ENCODE results near the gene CAPG.
"Not testable (repeated sequence)": the region's sequence is repeated elsewhere in the genome, so short reads cannot be mapped to it uniquely, and the experiment has no call there.

The CAPG gene

GRCh38 chr2:85419009-85419675 is 9.0 kb upstream of the CAPG start:
- no peak for DNase-seq

GRCh38 chr2:85418132-85419008 is 8.2 kb upstream of the CAPG start, which contains the start of gene SH2D6:
Gene SH2D6 (plus strand): TSS chr2:85418714. CDS start chr2:85429466, 10,752 bp downstream.
- no peak for DNase-seq

GRCh38 chr2:85415980-85416650 is 5.9 kb upstream of the CAPG start:
- no peak for DNase-seq

- DNase-seq = no peak
These were observed 4.8 kb upstream of the CAPG start for GRCh38 chr2:85414761-85415553.

- DNase-seq = not testable (repeated sequence)
These were observed 4.2 kb upstream of the CAPG start for GRCh38 chr2:85414421-85414759.

- DNase-seq = no peak
These were observed 3.6 kb upstream of the CAPG start for GRCh38 chr2:85413592-85414420.

- DNase-seq = no peak
These were observed 1.2 kb upstream of the CAPG start for GRCh38 chr2:85411405-85411748.

GRCh38 chr2:85410584-85411404 is 628 bp upstream of the CAPG start:
- DNase-seq = no peak

GRCh38 chr2:85405201-85406059 is 4.7 kb downstream of the CAPG start:
- no peak for DNase-seq

- no peak for DNase-seq
These were observed 8.3 kb downstream of the CAPG start for GRCh38 chr2:85401844-85402243.

- no peak for DNase-seq
These were observed 8.7 kb downstream of the CAPG start for GRCh38 chr2:85401464-85401805.

- no peak for DNase-seq
These were observed 9.4 kb downstream of the CAPG start for GRCh38 chr2:85400541-85401463.

GRCh38 chr2:85400023-85400422 is 10.1 kb downstream of the CAPG start:
- no peak for DNase-seq

- DNase-seq = no peak
These were observed 11.0 kb downstream of the CAPG start for GRCh38 chr2:85399183-85399455.

- no peak for DNase-seq
These were observed 11.6 kb downstream of the CAPG start for GRCh38 chr2:85398426-85399182.

- DNase-seq = no peak
These were observed 12.2 kb downstream of the CAPG start for GRCh38 chr2:85397925-85398331.

GRCh38 chr2:85396531-85397470 is 13.4 kb downstream of the CAPG start:
- no peak for DNase-seq

All from NCI-H187 treated with DMSO at 0.1 percent for 48 hours (cell line).